Fibroblast of pulmonary artery (primary cell): ENCODE results near the gene PSMB9.

Source experiments
- DNase-seq: peaks from one replicate; pipeline ENCODE4 v3.0.0-alpha.2; 2010; ENCODE audit warnings: low read depth
- H3K4me3 ChIP-seq: replicated peaks from 2 replicates; pipeline ENCODE4 v1.5.1; 2011; ENCODE audit warnings: low read depth, mild to moderate bottlenecking, control low read depth, low read length, moderate library complexity
- CTCF ChIP-seq: IDR thresholded peaks from 2 replicates; pipeline ENCODE4 v1.5.1; 2011; ENCODE audit warnings: mild to moderate bottlenecking, control low read depth, low read length, inconsistent platforms; ENCODE audit errors: missing control alignments

The PSMB9 gene

GRCh38 chr6:32830936-32831335 lies 23.1 kb upstream of the PSMB9 start:
- no peak for TF ChIP-seq CTCF
- no peak overlapping the region for H3K4me3 ChIP-seq

GRCh38 chr6:32832535-32832934 lies 21.5 kb upstream of the PSMB9 start:
- no peak for DNase-seq
- TF ChIP-seq CTCF = no peak
- H3K4me3 ChIP-seq = no peak overlapping the region

More at GRCh38 chr6:32830936-32831335, 23.1 kb upstream of the PSMB9 start:
- no peak for DNase-seq

- no peak for DNase-seq
- TF ChIP-seq CTCF = no peak
- H3K4me3 ChIP-seq = no peak overlapping the region
These were observed 20.3 kb upstream of the PSMB9 start for GRCh38 chr6:32833664-32834063.

GRCh38 chr6:32835167-32835893 lies 18.7 kb upstream of the PSMB9 start:
- H3K4me3 ChIP-seq = no peak overlapping the region
- no peak for DNase-seq
- TF ChIP-seq CTCF = no peak

GRCh38 chr6:32836873-32837272 lies 17.1 kb upstream of the PSMB9 start:
- TF ChIP-seq CTCF = no peak
- H3K4me3 ChIP-seq = no peak overlapping the region
- no peak for DNase-seq

GRCh38 chr6:32837651-32838113 lies 16.3 kb upstream of the PSMB9 start:
- no peak for TF ChIP-seq CTCF
- peak overlapping the region; percentile 87 for H3K4me3 ChIP-seq
- DNase-seq = no peak
